GM19099 (cell line): ENCODE results near the gene TBC1D10A.

ENCODE experiments used
- POLR2A ChIP-seq: IDR thresholded peaks from 3 replicates; pipeline ENCODE4 v1.6.1; 2011; ENCODE audit warnings: low read depth; ENCODE audit not compliant: insufficient read length; ENCODE audit errors: extremely low read depth

Gene TBC1D10A

GRCh38 chr22:30247974-30248373 lies 78.8 kb downstream of the TBC1D10A start:
- TF ChIP-seq POLR2A, result no peak

- no peak for TF ChIP-seq POLR2A
Measured at GRCh38 chr22:30247561-30247960, 79.2 kb downstream of the TBC1D10A start.

- no peak for TF ChIP-seq POLR2A
Measured at GRCh38 chr22:30246814-30247376, 79.8 kb downstream of the TBC1D10A start.

- no peak for TF ChIP-seq POLR2A
Measured at GRCh38 chr22:30245985-30246813, 80.5 kb downstream of the TBC1D10A start, which contains the start of gene LIF. Gene LIF (minus strand): TSS chr22:30246759. CDS start chr22:30246695, 64 bp downstream.

- TF ChIP-seq POLR2A, result no peak
Measured at GRCh38 chr22:30245181-30245984, 81.4 kb downstream of the TBC1D10A start.

- no peak for TF ChIP-seq POLR2A
Measured at GRCh38 chr22:30244641-30245040, 82.1 kb downstream of the TBC1D10A start.

GRCh38 chr22:30244066-30244465 lies 82.7 kb downstream of the TBC1D10A start:
- no peak for TF ChIP-seq POLR2A

- TF ChIP-seq POLR2A, result no peak
Measured at GRCh38 chr22:30243661-30244060, 83.1 kb downstream of the TBC1D10A start.
